Epithelial cell of proximal tubule (primary cell): ENCODE measurements around the gene TBL3. TPM values are rescaled to one million over a fixed set of nuclear protein-coding genes. Genes with fewer than 3 reads are reported as not detected.
"Not testable (repeated sequence)": the region's sequence is repeated elsewhere in the genome, so short reads cannot be mapped to it uniquely, and the experiment has no call there.

ENCODE experiments used
- DNase-seq: peaks from one replicate; pipeline ENCODE4 v3.0.0-alpha.2; 2011; ENCODE audit warnings: low read depth
- H3K4me3 ChIP-seq: 2 replicates; pipeline ENCODE4 v1.5.1; 2011; ENCODE audit warnings: low read depth, mild to moderate bottlenecking, low read length
- CTCF ChIP-seq: conservative IDR thresholded peaks from 2 replicates; pipeline ENCODE4 v1.5.1; 2012; ENCODE audit warnings: low read depth, mild to moderate bottlenecking, low read length
- total RNA-seq: library from RNA; depleted of rRNA; stranded (reverse); fragments of >200 nt; gene quantifications from 2 replicates; pipeline ENCODE4 v1.2.3, GENCODE V29; 2015

Gene TBL3
- total RNA-seq, 1 donor from 2014 or later: 127 TPM

GRCh38 chr16:1961651-1962067 is 10.2 kb upstream of the TBL3 start:
- H3K4me3 ChIP-seq: no peak overlapping the region
- no peak for TF ChIP-seq CTCF
- DNase-seq: no peak

GRCh38 chr16:1962161-1963153 is 9.4 kb upstream of the TBL3 start:
- peak overlapping the region; percentile 93 for H3K4me3 ChIP-seq

GRCh38 chr16:1963806-1964505 is 7.9 kb upstream of the TBL3 start:
- peak overlapping the region; percentile 93 for H3K4me3 ChIP-seq
- no peak for DNase-seq
- TF ChIP-seq CTCF: peak; percentile 9

More at GRCh38 chr16:1962161-1963153, 9.4 kb upstream of the TBL3 start:
- DNase-seq: not testable (repeated sequence)

- peak within 1 kb of the TSS; percentile 93 for H3K4me3 ChIP-seq
- no peak for TF ChIP-seq CTCF
- peak; percentile 83 for DNase-seq
Measured at GRCh38 chr16:1964506-1965395, 7.1 kb upstream of the TBL3 start, which contains the start of gene RPS2. TSS of gene RPS2 (minus strand) at chr16:1964826. CDS start at chr16:1964625, 201 bp downstream.

- TF ChIP-seq CTCF: no peak
- H3K4me3 ChIP-seq: peak overlapping the region; percentile 93
- no peak for DNase-seq
Measured at GRCh38 chr16:1965396-1966001, 6.4 kb upstream of the TBL3 start.

- TF ChIP-seq CTCF: no peak
- no peak for DNase-seq
- H3K4me3 ChIP-seq: peak within 1 kb of the TSS; percentile 93
Measured at GRCh38 chr16:1966460-1966859, 5.4 kb upstream of the TBL3 start, which contains the start of gene RNF151. TSS of gene RNF151 (plus strand) at chr16:1966856. CDS start at chr16:1966882, 26 bp downstream.
